Muscle of back (tissue), 10 donors: ENCODE data around the gene XG. TPM values are rescaled to one million over a fixed set of nuclear protein-coding genes. Genes with fewer than 3 reads are reported as not detected.

Experiments
- polyA plus RNA-seq, 10 donors: library from polyadenylated mRNA; unstranded; fragments of 120-200 nt; gene quantifications; one replicate each; pipeline ENCODE4 v1.2.1, GENCODE V29; 2013; ENCODE audit not compliant: insufficient read length in 10 of 10

The XG gene
- polyA plus RNA-seq, 10 donors: 1.0 to 3.3 (median 1.7) TPM

Other genes with a start within 250 kb of the XG start
- 100 to 1,000 TPM; 188 to 386 (median 280) TPM for gene CD99, start 60.7 kb upstream of the XG start, polyA plus RNA-seq
- 1 to 10 TPM; 2.3 to 5.7 (median 3.6) TPM for gene GYG2, start 76.9 kb downstream of the XG start, polyA plus RNA-seq
- 10 to 100 TPM in 3 of 10 donors, 1 to 10 TPM in 7; 6.7 to 11.0 (median 8.7) TPM for gene ARSD, start 177.3 kb downstream of the XG start, polyA plus RNA-seq